ELR (cell line): ENCODE results near the gene CFAP97.
"Not testable (repeated sequence)": the region's sequence is repeated elsewhere in the genome, so short reads cannot be mapped to it uniquely, and the experiment has no call there.

ENCODE experiments used
- DNase-seq: peaks from one replicate; pipeline ENCODE4 v3.0.0-alpha.2; 2015; ENCODE audit warnings: low read depth

The CFAP97 gene

GRCh38 chr4:185138161-185138560 is 65.6 kb downstream of the CFAP97 start:
- no peak for DNase-seq

GRCh38 chr4:185137233-185137925 is 66.4 kb downstream of the CFAP97 start:
- no peak for DNase-seq

- peak; percentile 69 for DNase-seq
These were observed 69.4 kb downstream of the CFAP97 start for GRCh38 chr4:185134307-185134869.

GRCh38 chr4:185128272-185129119 is 75.3 kb downstream of the CFAP97 start:
- peak; percentile 52 for DNase-seq

GRCh38 chr4:185127021-185127925 is 76.5 kb downstream of the CFAP97 start:
- peak; percentile 9 for DNase-seq

GRCh38 chr4:185124006-185124405 is 79.8 kb downstream of the CFAP97 start:
- no peak for DNase-seq

GRCh38 chr4:185122681-185123345 is 81.0 kb downstream of the CFAP97 start:
- DNase-seq: peak; percentile 27

- DNase-seq: no peak
These were observed 83.2 kb downstream of the CFAP97 start for GRCh38 chr4:185120631-185120946.

GRCh38 chr4:185119927-185120630 is 83.7 kb downstream of the CFAP97 start:
- DNase-seq: no peak

GRCh38 chr4:185119467-185119866 is 84.3 kb downstream of the CFAP97 start:
- DNase-seq: not testable (repeated sequence)

- DNase-seq: no peak
These were observed 84.9 kb downstream of the CFAP97 start for GRCh38 chr4:185118876-185119275.

- no peak for DNase-seq
These were observed 86.4 kb downstream of the CFAP97 start for GRCh38 chr4:185117300-185117934.

GRCh38 chr4:185115827-185116232 is 88.0 kb downstream of the CFAP97 start:
- DNase-seq: peak; percentile 30

- no peak for DNase-seq
These were observed 90.5 kb downstream of the CFAP97 start for GRCh38 chr4:185113340-185113739.

GRCh38 chr4:185112104-185112503 is 91.7 kb downstream of the CFAP97 start:
- peak; percentile 94 for DNase-seq

- DNase-seq: no peak
These were observed 93.4 kb downstream of the CFAP97 start for GRCh38 chr4:185110375-185110823.

- DNase-seq: no peak
These were observed 94.1 kb downstream of the CFAP97 start for GRCh38 chr4:185109736-185110135.
